Measurements from ENCODE around the gene PFAS. TPM values are rescaled to one million over a fixed set of nuclear protein-coding genes. Genes with fewer than 3 reads are reported as not detected.

The PFAS gene
- total and polyA plus RNA-seq, 2 experiments from 2014 or later = 96.1 to 168 TPM

GRCh38 chr17:8312726-8313600 lies 63.9 kb downstream of the PFAS start (continued):
- no peak for TF ChIP-seq CTCF (conservative IDR thresholded peaks at IDR 0.05; ENCODE audit: low read depth in 2 of 2)
- TF ChIP-seq JUNB (IDR thresholded peaks at IDR 0.05; ENCODE audit: unreplicated experiment) = no peak
- no peak for TF ChIP-seq EZH2phosphoT487 (IDR thresholded peaks at IDR 0.05; ENCODE audit: unreplicated experiment)
- no peak for TF ChIP-seq ETS1 (IDR thresholded peaks at IDR 0.05)
- no peak for TF ChIP-seq REST (IDR thresholded peaks at IDR 0.05; ENCODE audit: unreplicated experiment)
- no peak for TF ChIP-seq ZNF114 (CRISPR knock-in tag; IDR thresholded peaks at IDR 0.05)
- no peak for TF ChIP-seq STAT1 (IDR thresholded peaks at IDR 0.05; ENCODE audit: unreplicated experiment)
- no peak for TF ChIP-seq ZNF331 (CRISPR knock-in tag; IDR thresholded peaks at IDR 0.05; ENCODE audit: low read depth)
- no peak for TF ChIP-seq NANOG (IDR thresholded peaks at IDR 0.05; ENCODE audit: borderline replicate concordance)

Data from GM23338 (cell line).